Stimulated activated naive CD8-positive, alpha-beta T cell treated with anti-CD3 and anti-CD28 coated beads, Interleukin-15, Interleukin-2, amounts not matched to agents 100 U/mL and 50 U/mL, for 24 hours (primary cell): ENCODE data around the gene RAPGEF3.
A peak's percentile ranks its signal among the peaks of the same experiment; 100 is the strongest.

ENCODE experiments used
- ATAC-seq: fragments of 150-1000 bp; cut with Tn5 transposase; one replicate; pipeline ENCODE4 v1.10.0; 2021
- DNase-seq: peaks from one replicate; pipeline ENCODE4 v3.0.0; 2021

Gene RAPGEF3

GRCh38 chr12:47718531-47718930 is 40.1 kb downstream of the RAPGEF3 start:
- no peak for DNase-seq

GRCh38 chr12:47717443-47718193 is 41.1 kb downstream of the RAPGEF3 start:
- peak; percentile 60 for DNase-seq
- peak; percentile 30 for ATAC-seq

More at GRCh38 chr12:47718531-47718930, 40.1 kb downstream of the RAPGEF3 start:
- ATAC-seq, result no peak

GRCh38 chr12:47717046-47717442 is 41.6 kb downstream of the RAPGEF3 start:
- DNase-seq (no peak), ATAC-seq (no peak)

GRCh38 chr12:47715877-47716548 is 42.7 kb downstream of the RAPGEF3 start:
- ATAC-seq (no peak), DNase-seq (no peak)

- peak; percentile 81 for DNase-seq
- peak; percentile 85 for ATAC-seq
Measured at GRCh38 chr12:47715393-47715876, 43.2 kb downstream of the RAPGEF3 start.

- ATAC-seq (peak; percentile 8), DNase-seq (no peak)
Measured at GRCh38 chr12:47714826-47715386, 43.8 kb downstream of the RAPGEF3 start.

- no peak for DNase-seq
- ATAC-seq, result no peak
Measured at GRCh38 chr12:47712171-47712570, 46.5 kb downstream of the RAPGEF3 start.

- DNase-seq (no peak), ATAC-seq (no peak)
Measured at GRCh38 chr12:47711448-47711847, 47.2 kb downstream of the RAPGEF3 start.

- ATAC-seq (no peak), DNase-seq (no peak)
Measured at GRCh38 chr12:47710278-47710677, 48.4 kb downstream of the RAPGEF3 start.

GRCh38 chr12:47709671-47710070 is 49.0 kb downstream of the RAPGEF3 start:
- ATAC-seq, result no peak

GRCh38 chr12:47709237-47709636 is 49.4 kb downstream of the RAPGEF3 start:
- no peak for DNase-seq

More at GRCh38 chr12:47709671-47710070, 49.0 kb downstream of the RAPGEF3 start:
- no peak for DNase-seq

GRCh38 chr12:47707905-47708543 is 50.7 kb downstream of the RAPGEF3 start:
- DNase-seq, result no peak

More at GRCh38 chr12:47709237-47709636, 49.4 kb downstream of the RAPGEF3 start:
- ATAC-seq, result no peak

GRCh38 chr12:47707355-47707754 is 51.3 kb downstream of the RAPGEF3 start:
- ATAC-seq (no peak), DNase-seq (no peak)

More at GRCh38 chr12:47707905-47708543, 50.7 kb downstream of the RAPGEF3 start:
- no peak for ATAC-seq

- ATAC-seq (peak; percentile 93), DNase-seq (peak; percentile 99)
Measured at GRCh38 chr12:47705566-47706425, 52.9 kb downstream of the RAPGEF3 start, which contains the start of gene RPAP3. RPAP3 (minus strand) TSS chr12:47706030; CDS start chr12:47702840, 3,190 bp downstream.

GRCh38 chr12:47705229-47705565 is 53.5 kb downstream of the RAPGEF3 start:
- ATAC-seq (no peak), DNase-seq (no peak)

GRCh38 chr12:47704719-47705118 is 54.0 kb downstream of the RAPGEF3 start:
- no peak for DNase-seq
- ATAC-seq, result no peak

GRCh38 chr12:47700263-47700662 is 58.4 kb downstream of the RAPGEF3 start:
- DNase-seq, result no peak
- no peak for ATAC-seq

- DNase-seq (no peak), ATAC-seq (no peak)
Measured at GRCh38 chr12:47698631-47699030, 60.0 kb downstream of the RAPGEF3 start.

GRCh38 chr12:47698055-47698454 is 60.6 kb downstream of the RAPGEF3 start:
- ATAC-seq, result no peak
- DNase-seq, result no peak

GRCh38 chr12:47689215-47689614 is 69.5 kb downstream of the RAPGEF3 start:
- ATAC-seq, result no peak
- DNase-seq, result no peak

GRCh38 chr12:47687636-47688035 is 71.0 kb downstream of the RAPGEF3 start:
- ATAC-seq, result no peak
- no peak for DNase-seq
